Central memory CD8-positive, alpha-beta T cell (primary cell): ENCODE results near the gene CUX1.
"Not testable (repeated sequence)": the region's sequence is repeated elsewhere in the genome, so short reads cannot be mapped to it uniquely, and the experiment has no call there.

Source experiments
- ATAC-seq: fragments of 150-1000 bp; cut with Tn5 transposase; replicated peaks from 2 replicates; pipeline ENCODE4 v1.10.0; 2022; ENCODE audit warnings: mild to moderate bottlenecking, moderate FRiP score, moderate number of reproducible peaks; ENCODE audit not compliant: poor library complexity, severe bottlenecking; ENCODE audit errors: extremely low read depth
- DNase-seq, 2 donors: peaks; one replicate each; pipeline ENCODE4 v3.0.0; 2021; ENCODE audit warnings: low spot score in 2 of 2
- H3K27ac Mint-ChIP-seq: one replicate; pipeline ENCODE4 v1.8.0; 2022; ENCODE audit warnings: low read depth, mild to moderate bottlenecking, moderate library complexity, mixed read lengths
- H3K27me3 Mint-ChIP-seq: one replicate; pipeline ENCODE4 v1.8.0; 2022; ENCODE audit warnings: mixed read lengths
- H3K36me3 Mint-ChIP-seq: one replicate; pipeline ENCODE4 v1.8.0; 2022; ENCODE audit warnings: mild to moderate bottlenecking, moderate library complexity, mixed read lengths; ENCODE audit not compliant: insufficient read depth
- H3K4me1 Mint-ChIP-seq: one replicate; pipeline ENCODE4 v1.8.0; 2022; ENCODE audit warnings: mixed read lengths
- H3K4me3 Mint-ChIP-seq: one replicate; pipeline ENCODE4 v1.8.0; 2022; ENCODE audit warnings: mild to moderate bottlenecking, moderate library complexity, mixed read lengths
- H3K9me3 Mint-ChIP-seq: one replicate; pipeline ENCODE4 v1.8.0; 2022; ENCODE audit warnings: mixed read lengths

CUX1 gene

DNA sequence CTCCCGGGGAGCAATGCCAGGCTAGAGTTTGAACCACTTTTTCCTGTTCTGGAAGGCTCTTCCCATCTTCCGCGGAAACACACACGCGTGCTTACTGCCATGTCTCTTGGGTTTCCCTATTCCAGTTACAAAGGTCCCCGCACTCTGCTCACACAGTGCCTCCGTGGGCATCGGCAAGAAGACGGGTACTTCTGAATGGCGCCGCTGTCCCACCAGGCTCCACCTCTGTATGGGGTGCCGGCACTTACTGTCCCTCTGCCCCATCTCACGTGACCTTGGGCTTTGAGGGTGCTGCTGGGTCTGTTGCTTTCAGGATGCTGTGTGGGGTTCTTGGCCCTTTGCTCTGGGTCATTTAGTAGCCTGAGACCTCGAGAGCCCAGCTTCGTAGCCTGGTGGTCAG is 298.5 kb downstream of the CUX1 start:
- Mint-ChIP-seq H3K4me1 (no peaks in the 10 kb centered on the region), H3K27ac (no peak overlapping the region), H3K27me3 (no peaks in the 10 kb centered on the region), H3K4me3 (no peak overlapping the region), H3K9me3 (no peaks in the 10 kb centered on the region), H3K36me3 (peaks cover 22% of the 10 kb centered on the region)
- ATAC-seq (no peak), DNase-seq (no peak)

- no peak overlapping the region for H3K4me3 Mint-ChIP-seq
- no peaks in the 10 kb centered on the region for H3K27me3 Mint-ChIP-seq
- DNase-seq: no peak
- H3K9me3 Mint-ChIP-seq: no peaks in the 10 kb centered on the region
- ATAC-seq: no peak
- peaks cover 17% of the 10 kb centered on the region for H3K36me3 Mint-ChIP-seq
- H3K27ac Mint-ChIP-seq: no peak overlapping the region
- H3K4me1 Mint-ChIP-seq: no peaks in the 10 kb centered on the region
Measured at GRCh38 chr7:102117743-102118142, 300.3 kb downstream of the CUX1 start.

DNA sequence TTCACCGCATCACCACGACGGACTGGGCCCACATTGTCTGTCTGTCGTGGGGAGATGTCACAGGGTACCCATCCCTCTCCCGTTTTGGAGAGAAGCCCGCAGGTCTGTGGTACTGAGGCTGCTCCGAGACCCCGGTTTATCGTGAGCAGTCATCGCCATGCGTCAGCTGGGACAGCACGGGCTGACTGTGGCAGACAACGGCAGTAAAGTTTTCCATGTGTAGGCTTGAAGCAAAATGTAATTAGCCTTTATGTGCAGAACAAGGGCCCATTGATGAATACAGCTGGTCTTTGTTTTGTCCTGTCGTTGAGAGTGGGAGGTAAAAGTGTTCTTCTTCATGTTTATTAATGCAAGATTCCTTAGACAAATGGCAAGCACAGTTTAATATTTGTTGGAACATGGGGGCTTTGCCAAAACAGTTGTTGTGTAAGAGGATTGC is 301.8 kb downstream of the CUX1 start:
- Mint-ChIP-seq H3K36me3 (peaks cover 20% of the 10 kb centered on the region), H3K27ac (no peak overlapping the region)
- no peak for DNase-seq

DNA sequence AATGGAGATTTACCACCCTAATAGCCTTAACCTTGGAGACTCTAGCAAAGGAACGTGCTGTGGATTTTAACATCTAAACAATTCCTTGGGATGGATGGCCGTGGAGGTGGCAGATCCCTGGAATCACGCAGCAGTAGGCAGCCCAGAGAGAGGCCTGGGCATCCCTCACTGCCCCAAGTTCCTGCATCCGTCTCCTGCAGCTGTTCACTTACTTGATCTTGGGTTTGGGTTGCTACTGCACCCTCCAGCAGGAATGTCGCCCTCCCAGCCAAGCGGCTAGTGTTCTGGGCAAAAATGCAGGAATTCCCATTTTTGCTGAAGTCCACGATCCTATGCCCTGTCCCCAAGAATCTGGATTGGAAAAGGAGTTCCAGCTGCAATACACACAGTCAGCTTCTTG is 302.5 kb downstream of the CUX1 start:
- Mint-ChIP-seq H3K4me1 (no peaks in the 10 kb centered on the region), H3K36me3 (peaks cover 23% of the 10 kb centered on the region), H3K9me3 (no peaks in the 10 kb centered on the region), H3K27me3 (no peaks in the 10 kb centered on the region), H3K4me3 (no peak overlapping the region), H3K27ac (no peak overlapping the region)
- no peak for DNase-seq
- ATAC-seq: no peak

More for the DNA sequence above, 301.8 kb downstream of the CUX1 start:
- H3K27me3 Mint-ChIP-seq: no peaks in the 10 kb centered on the region
- no peak for ATAC-seq
- H3K4me1 Mint-ChIP-seq: no peaks in the 10 kb centered on the region
- H3K9me3 Mint-ChIP-seq: no peaks in the 10 kb centered on the region
- no peak overlapping the region for H3K4me3 Mint-ChIP-seq

GRCh38 chr7:102120666-102121195 is 303.3 kb downstream of the CUX1 start:
- H3K27ac Mint-ChIP-seq: no peak overlapping the region
- no peak overlapping the region for H3K4me3 Mint-ChIP-seq
- H3K27me3 Mint-ChIP-seq: no peaks in the 10 kb centered on the region
- ATAC-seq (no peak), DNase-seq (no peak)
- H3K4me1 Mint-ChIP-seq: no peaks in the 10 kb centered on the region
- H3K36me3 Mint-ChIP-seq: peaks cover 20% of the 10 kb centered on the region
- no peaks in the 10 kb centered on the region for H3K9me3 Mint-ChIP-seq

DNA sequence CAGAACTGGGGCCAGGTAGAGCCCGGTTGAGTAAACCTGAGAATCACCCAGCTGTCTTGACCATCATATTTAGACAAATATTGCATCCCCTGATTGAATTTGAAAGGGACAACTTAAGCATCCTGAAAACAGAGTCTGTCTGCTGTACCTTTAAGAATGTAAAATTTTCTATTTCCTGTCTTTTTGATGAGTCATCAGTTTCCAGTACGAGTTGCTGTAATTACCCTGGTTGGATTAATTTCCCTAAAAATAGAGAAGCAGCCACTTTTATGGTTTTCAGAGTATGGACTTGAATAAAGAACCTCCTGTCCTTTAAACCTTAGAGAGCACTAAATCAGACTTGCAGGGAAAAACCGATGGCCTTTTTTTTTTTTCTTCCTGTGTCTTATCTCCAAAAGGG is 304.6 kb downstream of the CUX1 start:
- H3K36me3 Mint-ChIP-seq: peaks cover 20% of the 10 kb centered on the region
- H3K9me3 Mint-ChIP-seq: no peaks in the 10 kb centered on the region

GRCh38 chr7:102125127-102125596 is 307.7 kb downstream of the CUX1 start:
- peaks cover 21% of the 10 kb centered on the region for H3K36me3 Mint-ChIP-seq
- DNase-seq: no peak
- H3K9me3 Mint-ChIP-seq: no peaks in the 10 kb centered on the region
- no peaks in the 10 kb centered on the region for H3K27me3 Mint-ChIP-seq
- ATAC-seq: no peak
- H3K4me3 Mint-ChIP-seq: no peak overlapping the region
- no peaks in the 10 kb centered on the region for H3K4me1 Mint-ChIP-seq
- H3K27ac Mint-ChIP-seq: no peak overlapping the region

More for the DNA sequence above, 304.6 kb downstream of the CUX1 start:
- DNase-seq (no peak), ATAC-seq (no peak)
- Mint-ChIP-seq H3K4me3 (no peak overlapping the region), H3K27ac (no peak overlapping the region), H3K27me3 (no peaks in the 10 kb centered on the region), H3K4me1 (no peaks in the 10 kb centered on the region)

GRCh38 chr7:102128303-102128702 is 310.9 kb downstream of the CUX1 start:
- Mint-ChIP-seq H3K4me1 (no peaks in the 10 kb centered on the region), H3K9me3 (no peaks in the 10 kb centered on the region), H3K36me3 (peaks cover 19% of the 10 kb centered on the region), H3K4me3 (no peak overlapping the region), H3K27me3 (no peaks in the 10 kb centered on the region), H3K27ac (no peak overlapping the region)
- ATAC-seq (no peak), DNase-seq (no peak)

GRCh38 chr7:102129636-102130370 is 312.4 kb downstream of the CUX1 start:
- ATAC-seq (no peak), DNase-seq (no peak)
- no peaks in the 10 kb centered on the region for H3K27me3 Mint-ChIP-seq
- H3K36me3 Mint-ChIP-seq: peaks cover 13% of the 10 kb centered on the region
- no peaks in the 10 kb centered on the region for H3K9me3 Mint-ChIP-seq
- no peak overlapping the region for H3K4me3 Mint-ChIP-seq
- no peak overlapping the region for H3K27ac Mint-ChIP-seq
- no peaks in the 10 kb centered on the region for H3K4me1 Mint-ChIP-seq

DNA sequence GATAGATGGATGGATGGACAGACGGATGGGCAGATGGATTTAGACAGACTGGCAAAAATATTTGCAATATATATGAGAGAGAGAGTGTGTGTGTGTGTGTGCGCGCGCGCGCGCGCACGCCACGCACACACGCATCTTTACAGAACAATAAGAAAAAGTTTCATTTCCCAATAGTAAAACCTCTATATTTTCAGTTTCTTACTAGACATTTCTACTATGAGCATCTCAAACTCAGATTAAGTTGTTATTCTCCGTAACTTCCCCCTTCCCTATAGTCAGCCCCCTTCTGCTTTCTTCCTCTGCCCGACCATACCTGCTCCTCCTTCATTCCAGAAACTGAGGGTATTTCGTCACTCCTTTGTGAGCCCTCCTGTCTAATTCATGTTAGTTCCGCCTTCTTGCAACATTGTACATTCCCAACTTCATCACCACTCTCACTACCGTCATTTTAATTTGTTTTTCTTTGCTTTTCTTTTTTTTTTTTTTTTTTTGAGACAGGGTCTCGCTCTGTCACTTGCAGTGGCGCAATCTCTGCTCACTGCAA is 314.9 kb downstream of the CUX1 start:
- Mint-ChIP-seq H3K4me3 (no peak overlapping the region), H3K9me3 (no peaks in the 10 kb centered on the region), H3K36me3 (peaks cover 8% of the 10 kb centered on the region), H3K4me1 (no peaks in the 10 kb centered on the region), H3K27me3 (no peaks in the 10 kb centered on the region), H3K27ac (peak overlapping the region; percentile 33)
- ATAC-seq (no peak), DNase-seq (no peak)

GRCh38 chr7:102138676-102139075 is 321.2 kb downstream of the CUX1 start:
- ATAC-seq (no peak), DNase-seq (no peak)
- peaks cover 6% of the 10 kb centered on the region for H3K36me3 Mint-ChIP-seq
- H3K4me1 Mint-ChIP-seq: peaks cover 12% of the 10 kb centered on the region
- no peaks in the 10 kb centered on the region for H3K9me3 Mint-ChIP-seq
- no peaks in the 10 kb centered on the region for H3K27me3 Mint-ChIP-seq
- no peak overlapping the region for H3K27ac Mint-ChIP-seq
- no peak overlapping the region for H3K4me3 Mint-ChIP-seq

- Mint-ChIP-seq H3K27ac (no peak overlapping the region), H3K9me3 (no peaks in the 10 kb centered on the region), H3K4me1 (peaks cover 12% of the 10 kb centered on the region), H3K27me3 (no peaks in the 10 kb centered on the region), H3K4me3 (no peak overlapping the region), H3K36me3 (peaks cover 4% of the 10 kb centered on the region)
- DNase-seq (no peak), ATAC-seq (no peak)
Measured at GRCh38 chr7:102140952-102141370, 323.5 kb downstream of the CUX1 start.

- not testable (repeated sequence) for ATAC-seq, H3K36me3 Mint-ChIP-seq, H3K4me3 Mint-ChIP-seq, H3K27ac Mint-ChIP-seq, H3K9me3 Mint-ChIP-seq, H3K27me3 Mint-ChIP-seq, DNase-seq
- H3K4me1 Mint-ChIP-seq: peaks cover 12% of the 10 kb centered on the region
Measured at GRCh38 chr7:102142433-102142832, 325.0 kb downstream of the CUX1 start.
